Measurements from ENCODE around the gene IGF2. TPM values are rescaled to one million over a fixed set of nuclear protein-coding genes. Genes with fewer than 3 reads are reported as not detected.

The IGF2 gene
- total RNA-seq, 1 donor from 2014 or later = 21.5 TPM

GRCh38 chr11:2091786-2092463 lies 47.3 kb downstream of the IGF2 start:
- Mint-ChIP-seq H3K4me1 (ENCODE audit: low read depth, unreplicated experiment) (no peaks in the 10 kb centered on the region), H3K4me3 (ENCODE audit: unreplicated experiment) (no peak overlapping the region), H3K36me3 (ENCODE audit: unreplicated experiment) (peaks cover 5% of the 10 kb centered on the region), H3K27me3 (ENCODE audit: unreplicated experiment) (peaks cover 7% of the 10 kb centered on the region), H3K27ac (ENCODE audit: unreplicated experiment) (no peak overlapping the region), H3K9me3 (ENCODE audit: unreplicated experiment) (peaks cover 3% of the 10 kb centered on the region)
- TF ChIP-seq, protein P1, sequence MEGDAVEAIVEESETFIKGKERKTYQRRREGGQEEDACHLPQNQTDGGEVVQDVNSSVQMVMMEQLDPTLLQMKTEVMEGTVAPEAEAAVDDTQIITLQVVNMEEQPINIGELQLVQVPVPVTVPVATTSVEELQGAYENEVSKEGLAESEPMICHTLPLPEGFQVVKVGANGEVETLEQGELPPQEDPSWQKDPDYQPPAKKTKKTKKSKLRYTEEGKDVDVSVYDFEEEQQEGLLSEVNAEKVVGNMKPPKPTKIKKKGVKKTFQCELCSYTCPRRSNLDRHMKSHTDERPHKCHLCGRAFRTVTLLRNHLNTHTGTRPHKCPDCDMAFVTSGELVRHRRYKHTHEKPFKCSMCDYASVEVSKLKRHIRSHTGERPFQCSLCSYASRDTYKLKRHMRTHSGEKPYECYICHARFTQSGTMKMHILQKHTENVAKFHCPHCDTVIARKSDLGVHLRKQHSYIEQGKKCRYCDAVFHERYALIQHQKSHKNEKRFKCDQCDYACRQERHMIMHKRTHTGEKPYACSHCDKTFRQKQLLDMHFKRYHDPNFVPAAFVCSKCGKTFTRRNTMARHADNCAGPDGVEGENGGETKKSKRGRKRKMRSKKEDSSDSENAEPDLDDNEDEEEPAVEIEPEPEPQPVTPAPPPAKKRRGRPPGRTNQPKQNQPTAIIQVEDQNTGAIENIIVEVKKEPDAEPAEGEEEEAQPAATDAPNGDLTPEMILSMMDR (IDR thresholded peaks at IDR 0.05; ENCODE audit: partially characterized antibody, unreplicated experiment) = no peak
- DNase-seq = no peak

GRCh38 chr11:2091112-2091746 lies 48.0 kb downstream of the IGF2 start:
- no peak for DNase-seq
- no peaks in the 10 kb centered on the region for H3K4me1 Mint-ChIP-seq (ENCODE audit: low read depth, unreplicated experiment)
- peaks cover 7% of the 10 kb centered on the region for H3K27me3 Mint-ChIP-seq (ENCODE audit: unreplicated experiment)
- H3K27ac Mint-ChIP-seq (ENCODE audit: unreplicated experiment) = no peak overlapping the region
- H3K36me3 Mint-ChIP-seq (ENCODE audit: unreplicated experiment) = peaks cover 5% of the 10 kb centered on the region
- TF ChIP-seq, protein P1 (IDR thresholded peaks at IDR 0.05; ENCODE audit: partially characterized antibody, unreplicated experiment) = no peak
- peaks cover 3% of the 10 kb centered on the region for H3K9me3 Mint-ChIP-seq (ENCODE audit: unreplicated experiment)
- no peak overlapping the region for H3K4me3 Mint-ChIP-seq (ENCODE audit: unreplicated experiment)

DNA sequence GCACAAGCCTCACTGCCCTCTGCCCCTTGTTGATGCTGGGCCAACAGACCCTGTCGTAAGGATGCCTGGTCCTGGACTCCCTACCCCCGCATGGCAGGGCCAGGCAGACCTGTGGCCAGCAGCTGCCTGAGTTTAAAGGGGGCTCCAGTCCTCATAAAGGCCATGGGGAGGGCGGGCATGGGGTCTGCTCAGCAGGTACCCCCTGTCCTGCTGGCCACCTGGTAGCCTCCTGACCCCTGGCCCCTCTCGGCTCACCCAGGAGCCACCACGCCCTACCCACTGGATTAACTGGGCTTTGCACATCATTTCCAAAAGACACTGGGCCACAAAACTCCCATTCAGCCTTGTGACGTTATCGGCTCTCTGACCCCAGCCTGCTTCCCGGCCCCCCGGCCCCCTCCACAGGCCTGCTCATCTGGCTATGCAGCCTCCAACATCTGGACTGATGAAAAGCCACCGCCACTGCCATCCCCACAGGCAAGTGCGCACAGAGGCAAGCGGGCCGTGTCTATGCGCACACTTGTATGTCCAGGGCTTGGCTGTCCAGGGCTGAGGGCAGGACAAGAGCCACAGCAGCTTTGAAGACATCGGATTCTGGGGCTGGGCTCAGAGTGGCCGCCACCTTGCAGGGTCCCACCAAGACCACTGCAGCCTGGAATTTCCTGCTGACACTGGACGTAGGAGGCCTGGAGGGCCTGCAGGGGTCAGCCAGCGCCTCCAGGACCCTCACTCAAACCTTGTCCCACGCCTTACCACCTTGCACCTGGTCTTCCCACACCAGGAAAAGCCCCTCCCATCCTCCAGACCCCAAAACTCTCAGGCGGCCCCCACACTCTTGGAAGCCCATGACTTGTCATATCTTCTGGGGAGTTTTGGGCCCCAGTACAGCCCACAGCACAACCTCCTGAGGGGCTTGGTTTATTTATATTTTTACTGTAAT lies 48.7 kb downstream of the IGF2 start:
- Mint-ChIP-seq H3K4me3 (ENCODE audit: unreplicated experiment) (no peak overlapping the region), H3K36me3 (ENCODE audit: unreplicated experiment) (peaks cover 5% of the 10 kb centered on the region), H3K27ac (ENCODE audit: unreplicated experiment) (no peak overlapping the region), H3K9me3 (ENCODE audit: unreplicated experiment) (peaks cover 3% of the 10 kb centered on the region), H3K4me1 (ENCODE audit: low read depth, unreplicated experiment) (no peaks in the 10 kb centered on the region), H3K27me3 (ENCODE audit: unreplicated experiment) (peaks cover 6% of the 10 kb centered on the region)
- TF ChIP-seq, protein P1 (IDR thresholded peaks at IDR 0.05; ENCODE audit: partially characterized antibody, unreplicated experiment) = no peak
- DNase-seq = no peak

GRCh38 chr11:2089536-2090165 lies 49.5 kb downstream of the IGF2 start:
- DNase-seq = no peak
- Mint-ChIP-seq H3K36me3 (ENCODE audit: unreplicated experiment) (peaks cover 10% of the 10 kb centered on the region), H3K4me1 (ENCODE audit: low read depth, unreplicated experiment) (no peaks in the 10 kb centered on the region), H3K9me3 (ENCODE audit: unreplicated experiment) (peaks cover 3% of the 10 kb centered on the region), H3K4me3 (ENCODE audit: unreplicated experiment) (no peak overlapping the region), H3K27ac (ENCODE audit: unreplicated experiment) (no peak overlapping the region), H3K27me3 (ENCODE audit: unreplicated experiment) (peaks cover 6% of the 10 kb centered on the region)
- TF ChIP-seq, protein P1 (IDR thresholded peaks at IDR 0.05; ENCODE audit: partially characterized antibody, unreplicated experiment) = no peak
